Calu3 (cell line): Measurements from ENCODE around the gene TCF7L2. TPM values are rescaled to one million over a fixed set of nuclear protein-coding genes. Genes with fewer than 3 reads are reported as not detected.

ENCODE experiments used
- BruUV-seq: library from RNA; stranded (reverse); fragments of 400-500 nt; replicated peaks from 2 replicates; lab custom pipeline; 2021; lab: Mats Ljungman, UMichigan
- CTCF ChIA-PET: fragments of 300-600 bp; sonication (Branson Sonifier 250); formaldehyde crosslinking; loops from one replicate; lab custom pipeline; 2022; ENCODE audit warnings: antibody characterized with exemption; lab: Charles Lee
- DNase-seq: peaks from one replicate; pipeline ENCODE4 v3.0.0; 2022
- H3K27ac Mint-ChIP-seq: one replicate; pipeline ENCODE4 v1.8.0; 2022; ENCODE audit warnings: mixed read lengths; ENCODE audit not compliant: unreplicated experiment
- H3K27me3 Mint-ChIP-seq: one replicate; pipeline ENCODE4 v1.8.0; 2022; ENCODE audit warnings: mixed read lengths; ENCODE audit not compliant: unreplicated experiment
- H3K36me3 Mint-ChIP-seq: one replicate; pipeline ENCODE4 v1.8.0; 2022; ENCODE audit warnings: mild to moderate bottlenecking, moderate library complexity, mixed read lengths; ENCODE audit not compliant: insufficient read depth, unreplicated experiment
- H3K4me1 Mint-ChIP-seq: one replicate; pipeline ENCODE4 v1.8.0; 2022; ENCODE audit warnings: mild to moderate bottlenecking, low read depth, mixed read lengths; ENCODE audit not compliant: unreplicated experiment
- H3K4me3 Mint-ChIP-seq: one replicate; pipeline ENCODE4 v1.8.0; 2022; ENCODE audit warnings: mild to moderate bottlenecking, low read depth, moderate library complexity, mixed read lengths; ENCODE audit not compliant: unreplicated experiment
- H3K9me3 Mint-ChIP-seq: one replicate; pipeline ENCODE4 v1.8.0; 2022; ENCODE audit warnings: low read depth, mixed read lengths; ENCODE audit not compliant: unreplicated experiment
- intact Hi-C: fragments of 100-400 bp; cut with micrococcal nuclease; formaldehyde crosslinking; loops from one replicate; pipeline ENCODE4 v1.10.0; 2022; ENCODE audit not compliant: unreplicated experiment
- total RNA-seq: library from RNA; stranded (reverse); gene quantifications from 2 replicates; pipeline ENCODE4 v1.2.3, GENCODE V29; 2022
- TF ChIP-seq, protein P1 (sequence below): fragments of 200-600 bp; IDR thresholded peaks from one replicate; pipeline ENCODE4 v1.8.0; 2022; ENCODE audit warnings: antibody characterized with exemption; ENCODE audit not compliant: unreplicated experiment

TCF7L2 gene
- total RNA-seq, 1 experiment from 2014 or later = 36.6 TPM

DNA sequence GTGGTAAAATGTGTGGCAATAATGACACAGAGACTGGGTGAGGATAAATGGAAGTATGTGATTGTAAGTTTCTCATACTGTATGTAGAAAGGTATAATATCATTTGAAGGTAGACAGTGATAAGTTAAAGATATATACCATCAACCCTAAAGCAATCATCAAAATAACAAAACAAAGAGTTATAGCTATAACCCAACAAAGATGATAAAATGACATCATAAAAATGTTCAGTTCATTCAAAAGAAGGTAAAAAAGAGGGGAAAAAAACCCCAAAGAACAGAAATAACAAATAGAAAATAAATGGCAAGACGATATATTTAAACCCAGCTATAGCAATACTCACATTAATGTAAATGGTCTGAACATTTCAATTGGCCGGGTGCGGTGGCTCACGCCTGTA lies 17.4 kb upstream of the TCF7L2 start:
- no peak overlapping the region for H3K4me3 Mint-ChIP-seq
- H3K9me3 Mint-ChIP-seq = no peaks in the 10 kb centered on the region
- intact Hi-C loops = no loop called here
- no TSS peak for BruUV-seq
- TF ChIP-seq, protein P1, sequence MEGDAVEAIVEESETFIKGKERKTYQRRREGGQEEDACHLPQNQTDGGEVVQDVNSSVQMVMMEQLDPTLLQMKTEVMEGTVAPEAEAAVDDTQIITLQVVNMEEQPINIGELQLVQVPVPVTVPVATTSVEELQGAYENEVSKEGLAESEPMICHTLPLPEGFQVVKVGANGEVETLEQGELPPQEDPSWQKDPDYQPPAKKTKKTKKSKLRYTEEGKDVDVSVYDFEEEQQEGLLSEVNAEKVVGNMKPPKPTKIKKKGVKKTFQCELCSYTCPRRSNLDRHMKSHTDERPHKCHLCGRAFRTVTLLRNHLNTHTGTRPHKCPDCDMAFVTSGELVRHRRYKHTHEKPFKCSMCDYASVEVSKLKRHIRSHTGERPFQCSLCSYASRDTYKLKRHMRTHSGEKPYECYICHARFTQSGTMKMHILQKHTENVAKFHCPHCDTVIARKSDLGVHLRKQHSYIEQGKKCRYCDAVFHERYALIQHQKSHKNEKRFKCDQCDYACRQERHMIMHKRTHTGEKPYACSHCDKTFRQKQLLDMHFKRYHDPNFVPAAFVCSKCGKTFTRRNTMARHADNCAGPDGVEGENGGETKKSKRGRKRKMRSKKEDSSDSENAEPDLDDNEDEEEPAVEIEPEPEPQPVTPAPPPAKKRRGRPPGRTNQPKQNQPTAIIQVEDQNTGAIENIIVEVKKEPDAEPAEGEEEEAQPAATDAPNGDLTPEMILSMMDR = no peak
- no peaks in the 10 kb centered on the region for H3K27me3 Mint-ChIP-seq
- H3K27ac Mint-ChIP-seq = no peak overlapping the region
- no peaks in the 10 kb centered on the region for H3K36me3 Mint-ChIP-seq
- DNase-seq = no peak
- CTCF ChIA-PET = no interaction called here
- no peaks in the 10 kb centered on the region for H3K4me1 Mint-ChIP-seq

DNA sequence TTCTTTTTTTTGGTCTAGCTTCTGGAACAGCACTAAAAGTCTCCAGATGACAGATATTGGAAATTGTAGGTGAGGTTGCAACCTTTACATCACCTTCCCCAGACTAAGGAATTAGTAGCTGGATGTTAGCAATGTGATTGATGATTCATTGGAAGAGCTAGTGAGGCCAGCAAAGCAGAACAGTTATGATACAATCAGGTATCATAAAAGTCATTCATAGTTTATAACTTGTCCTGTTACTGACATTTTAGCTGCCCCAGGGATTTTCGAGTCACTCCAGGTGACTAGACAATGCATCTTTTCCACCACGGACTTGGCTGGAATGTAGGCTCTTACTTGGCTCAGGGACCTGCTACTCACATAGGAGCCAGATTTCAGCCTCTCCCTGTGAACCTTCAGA lies 15.9 kb upstream of the TCF7L2 start:
- TF ChIP-seq, protein P1 = no peak
- no peaks in the 10 kb centered on the region for H3K9me3 Mint-ChIP-seq
- BruUV-seq = no TSS peak
- no peaks in the 10 kb centered on the region for H3K4me1 Mint-ChIP-seq
- CTCF ChIA-PET = no interaction called here
- no peak overlapping the region for H3K27ac Mint-ChIP-seq
- H3K4me3 Mint-ChIP-seq = no peak overlapping the region
- no peak for DNase-seq
- H3K36me3 Mint-ChIP-seq = no peaks in the 10 kb centered on the region
- H3K27me3 Mint-ChIP-seq = no peaks in the 10 kb centered on the region
- intact Hi-C loops = no loop called here

DNA sequence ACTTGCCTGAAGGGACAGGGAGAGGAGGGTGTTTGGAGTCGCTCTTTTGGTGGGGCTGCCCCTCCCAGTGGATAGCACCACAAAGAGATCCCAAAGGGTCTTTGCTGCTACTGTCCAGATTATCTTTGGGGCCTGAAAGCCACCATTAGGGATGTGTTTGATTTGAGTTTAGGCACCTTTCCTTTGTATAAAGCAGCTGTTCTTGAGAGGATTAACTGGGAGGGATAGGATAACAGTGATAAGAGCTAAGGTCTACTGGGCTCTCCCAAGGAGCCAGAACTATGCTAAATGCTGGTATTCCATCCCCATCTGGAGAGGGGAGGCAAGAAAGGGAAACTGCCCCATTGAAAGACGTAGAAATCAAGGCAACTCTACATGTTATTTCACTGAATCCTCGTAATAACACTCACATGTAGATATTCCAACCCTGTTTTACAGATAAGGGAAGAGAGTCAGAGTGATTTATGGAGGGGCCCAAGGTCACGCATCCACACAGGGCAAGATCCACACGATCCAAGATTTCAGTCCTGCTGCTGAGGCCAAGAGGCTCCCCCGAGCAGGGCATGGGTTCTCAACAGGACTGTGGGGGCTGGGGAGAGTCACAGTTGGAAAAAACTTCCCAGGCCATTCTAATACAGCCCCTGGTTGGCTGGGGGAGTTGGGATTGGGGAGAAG lies 11.1 kb upstream of the TCF7L2 start:
- no TSS peak for BruUV-seq
- no peaks in the 10 kb centered on the region for H3K4me1 Mint-ChIP-seq
- no peak overlapping the region for H3K4me3 Mint-ChIP-seq
- no peak for DNase-seq
- intact Hi-C loops = no loop called here
- no peaks in the 10 kb centered on the region for H3K9me3 Mint-ChIP-seq
- no peaks in the 10 kb centered on the region for H3K36me3 Mint-ChIP-seq
- TF ChIP-seq, protein P1 = no peak
- H3K27me3 Mint-ChIP-seq = no peaks in the 10 kb centered on the region
- CTCF ChIA-PET = interaction anchor here (0.5 to 0.7 kb wide), 2 partner anchors 9 to 55 kb away, joined by 3 read pairs; no protein-coding TSS in a partner anchor
- no peak overlapping the region for H3K27ac Mint-ChIP-seq

DNA sequence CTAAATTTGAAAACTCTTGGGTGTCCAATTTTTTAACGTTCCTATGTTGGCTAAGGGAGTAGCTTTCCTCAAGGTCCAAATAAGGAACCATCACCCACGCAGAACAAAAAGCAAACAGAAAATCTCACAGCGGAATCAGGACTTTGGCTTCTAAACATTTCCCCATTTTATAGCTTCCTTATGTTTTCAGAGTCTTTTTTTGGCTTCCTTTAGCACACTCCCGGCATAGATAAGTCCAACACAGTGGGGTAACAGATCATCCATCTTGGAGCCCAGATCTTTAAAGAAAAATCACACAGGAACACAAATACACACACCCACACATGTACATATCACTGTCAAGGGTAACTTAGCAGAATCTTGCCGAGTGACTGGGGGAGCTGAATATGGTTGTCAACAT lies 4.2 kb upstream of the TCF7L2 start:
- H3K4me1 Mint-ChIP-seq = peaks cover 26% of the 10 kb centered on the region
- H3K36me3 Mint-ChIP-seq = peaks cover 14% of the 10 kb centered on the region
- no peak for DNase-seq
- no peak overlapping the region for H3K4me3 Mint-ChIP-seq
- H3K27ac Mint-ChIP-seq = no peak overlapping the region
- H3K9me3 Mint-ChIP-seq = no peaks in the 10 kb centered on the region
- BruUV-seq = no TSS peak
- CTCF ChIA-PET = interaction anchor here (1.1 kb wide), 1 partner anchor 134 kb away, joined by 4 read pairs; no protein-coding TSS in a partner anchor
- no peaks in the 10 kb centered on the region for H3K27me3 Mint-ChIP-seq
- intact Hi-C loops = no loop called here
- TF ChIP-seq, protein P1 = no peak
